Measurements from ENCODE around the gene LBR.

DNA sequence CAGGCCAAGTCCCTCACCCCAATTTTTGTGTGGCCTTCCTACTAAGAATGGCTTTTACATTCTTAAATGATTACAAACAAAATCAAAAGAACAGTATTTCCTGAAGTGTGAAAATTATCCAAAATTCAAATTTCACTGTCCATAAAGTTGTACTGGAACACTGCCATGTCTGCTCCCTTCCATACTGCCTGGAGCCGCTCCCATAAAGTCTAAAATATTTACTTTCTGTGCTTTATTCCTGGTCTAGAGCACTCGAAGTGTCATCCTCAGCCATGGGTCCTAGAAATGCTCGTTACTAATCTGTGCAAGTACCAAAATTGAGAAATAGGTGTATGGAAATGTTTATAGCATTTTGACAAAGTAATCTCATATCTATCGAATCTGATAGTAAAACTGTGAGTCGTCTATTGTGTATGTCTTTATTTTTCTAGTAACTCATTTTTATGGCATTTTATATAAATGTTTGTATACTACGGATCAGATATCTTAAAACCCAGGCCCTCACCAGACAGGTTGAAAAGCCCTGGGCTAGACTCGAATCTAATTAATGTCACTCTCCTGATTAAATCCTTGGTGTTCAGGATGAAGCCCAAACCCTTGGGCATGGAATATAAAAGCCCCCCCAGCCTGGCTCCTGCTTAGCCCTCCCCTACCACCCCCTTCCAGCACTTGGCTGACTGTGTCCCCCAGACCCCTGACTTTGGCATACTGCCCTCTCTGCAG lies 4.9 kb downstream of the LBR start:
- no peak for TF ChIP-seq EZH2 (IDR thresholded peaks at IDR 0.05; ENCODE audit: borderline replicate concordance, low read length)
- TF ChIP-seq, protein P1, sequence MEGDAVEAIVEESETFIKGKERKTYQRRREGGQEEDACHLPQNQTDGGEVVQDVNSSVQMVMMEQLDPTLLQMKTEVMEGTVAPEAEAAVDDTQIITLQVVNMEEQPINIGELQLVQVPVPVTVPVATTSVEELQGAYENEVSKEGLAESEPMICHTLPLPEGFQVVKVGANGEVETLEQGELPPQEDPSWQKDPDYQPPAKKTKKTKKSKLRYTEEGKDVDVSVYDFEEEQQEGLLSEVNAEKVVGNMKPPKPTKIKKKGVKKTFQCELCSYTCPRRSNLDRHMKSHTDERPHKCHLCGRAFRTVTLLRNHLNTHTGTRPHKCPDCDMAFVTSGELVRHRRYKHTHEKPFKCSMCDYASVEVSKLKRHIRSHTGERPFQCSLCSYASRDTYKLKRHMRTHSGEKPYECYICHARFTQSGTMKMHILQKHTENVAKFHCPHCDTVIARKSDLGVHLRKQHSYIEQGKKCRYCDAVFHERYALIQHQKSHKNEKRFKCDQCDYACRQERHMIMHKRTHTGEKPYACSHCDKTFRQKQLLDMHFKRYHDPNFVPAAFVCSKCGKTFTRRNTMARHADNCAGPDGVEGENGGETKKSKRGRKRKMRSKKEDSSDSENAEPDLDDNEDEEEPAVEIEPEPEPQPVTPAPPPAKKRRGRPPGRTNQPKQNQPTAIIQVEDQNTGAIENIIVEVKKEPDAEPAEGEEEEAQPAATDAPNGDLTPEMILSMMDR (IDR thresholded peaks at IDR 0.05; ENCODE audit: low read length), result no peak

Data from OCI-LY1 (cell line).